IMR-90 (cell line): ENCODE data around the gene EIF2S1. TPM values are rescaled to one million over a fixed set of nuclear protein-coding genes. Genes with fewer than 3 reads are reported as not detected.

Source experiments
- ATAC-seq: fragments of 200-7000 bp; cut with Tn5 transposase; 2 replicates; pipeline ENCODE4 v1.9.1; 2020; ENCODE audit warnings: low read depth, mild to moderate bottlenecking, moderate library complexity
- BruUV-seq: library from RNA; stranded (reverse); fragments of 400-500 nt; replicated peaks from 2 replicates; lab custom pipeline; 2021; lab: Mats Ljungman, UMichigan
- CTCF ChIA-PET: fragments of 300-600 bp; formaldehyde crosslinking; extraction: SDS; loops from one replicate; lab custom pipeline; 2021; ENCODE audit warnings: antibody characterized with exemption; lab: Yijun Ruan, JAX
- POLR2A ChIA-PET: fragments of 300-600 bp; sonication (Branson Sonifier 250); formaldehyde crosslinking; loops from one replicate; lab custom pipeline; 2022; ENCODE audit warnings: antibody characterized with exemption; ENCODE audit not compliant: unreplicated experiment; lab: Charles Lee
- DNase-seq: peaks from one replicate; pipeline ENCODE4 v3.0.0; 2013
- H2AFZ ChIP-seq: replicated peaks from 2 replicates; pipeline ENCODE3; 2013; ENCODE audit warnings: low read length, mild to moderate bottlenecking; ENCODE audit not compliant: poor library complexity
- H2AK5ac ChIP-seq: 2 replicates; pipeline ENCODE4 v1.6.1; 2013; ENCODE audit warnings: low read depth, low read length, inconsistent platforms
- H2AK9ac ChIP-seq: replicated peaks from 2 replicates; pipeline ENCODE3; 2013; ENCODE audit warnings: mild to moderate bottlenecking, low read depth, low read length, moderate library complexity; ENCODE audit not compliant: poor library complexity
- H2BK120ac ChIP-seq: 2 replicates; pipeline ENCODE4 v1.6.1; 2013; ENCODE audit warnings: low read depth, low read length, inconsistent platforms
- H2BK15ac ChIP-seq: 3 replicates; pipeline ENCODE4 v1.6.1; 2013; ENCODE audit warnings: low read depth, low read length, inconsistent platforms
- H2BK20ac ChIP-seq: 2 replicates; pipeline ENCODE4 v1.6.1; 2013; ENCODE audit warnings: low read depth, mild to moderate bottlenecking, inconsistent platforms, low read length, moderate library complexity
- H2BK5ac ChIP-seq: 2 replicates; pipeline ENCODE4 v1.6.1; 2013; ENCODE audit warnings: mild to moderate bottlenecking, low read depth, low read length, inconsistent platforms; ENCODE audit not compliant: poor library complexity, severe bottlenecking
- H3K14ac ChIP-seq: replicated peaks from 2 replicates; pipeline ENCODE4 v1.6.1; 2013; ENCODE audit warnings: low read depth, low read length, inconsistent platforms
- H3K18ac ChIP-seq: 2 replicates; pipeline ENCODE4 v1.6.1; 2013; ENCODE audit warnings: low read depth, low read length, control low read depth
- H3K23ac ChIP-seq: 2 replicates; pipeline ENCODE4 v1.6.1; 2013; ENCODE audit warnings: low read depth, low read length, inconsistent platforms
- H3K27ac ChIP-seq: 2 replicates; pipeline ENCODE4 v1.5.1; 2013; ENCODE audit warnings: mild to moderate bottlenecking, control low read depth, low read length; ENCODE audit not compliant: insufficient read depth
- H3K27me3 ChIP-seq: 2 replicates; pipeline ENCODE4 v1.6.1; 2013; ENCODE audit warnings: low read length; ENCODE audit not compliant: control insufficient read depth, insufficient read depth
- H3K36me3 ChIP-seq: 2 replicates; pipeline ENCODE4 v1.6.1; 2013; ENCODE audit warnings: low read length, mixed read lengths; ENCODE audit not compliant: control insufficient read depth, insufficient read depth
- H3K4ac ChIP-seq: 2 replicates; pipeline ENCODE4 v1.6.1; 2013; ENCODE audit warnings: low read depth, low read length, inconsistent platforms
- H3K4me1 ChIP-seq: 2 replicates; pipeline ENCODE4 v1.6.1; 2013; ENCODE audit warnings: low read length, mixed read lengths; ENCODE audit not compliant: control insufficient read depth, insufficient read depth
- H3K4me2 ChIP-seq: 2 replicates; pipeline ENCODE4 v1.6.1; 2013; ENCODE audit warnings: low read depth, mild to moderate bottlenecking, control low read depth, low read length, moderate library complexity
- H3K4me3 ChIP-seq: 2 replicates; pipeline ENCODE4 v1.5.1; 2013; ENCODE audit warnings: low read depth, mild to moderate bottlenecking, control low read depth, low read length, moderate library complexity; ENCODE audit not compliant: insufficient read depth
- H3K56ac ChIP-seq: 2 replicates; pipeline ENCODE4 v1.6.1; 2013; ENCODE audit warnings: low read length, inconsistent platforms; ENCODE audit not compliant: insufficient read depth; ENCODE audit errors: extremely low read depth
- H3K79me1 ChIP-seq, 2 experiments: 2 replicates each; pipeline ENCODE4 v1.6.1; 2013; ENCODE audit warnings: low read length in 2 of 2, inconsistent platforms in 1 of 2, low read depth in 1 of 2
- H3K9ac ChIP-seq: 2 replicates; pipeline ENCODE4 v1.6.1; 2013; ENCODE audit warnings: low read depth, low read length, control low read depth
- H3K9me1 ChIP-seq: 2 replicates; pipeline ENCODE4 v1.6.1; 2013; ENCODE audit warnings: low read length, inconsistent platforms; ENCODE audit not compliant: insufficient read depth
- H3K9me3 ChIP-seq: 2 replicates; pipeline ENCODE4 v1.6.1; 2013; ENCODE audit warnings: low read length; ENCODE audit not compliant: control insufficient read depth, insufficient read depth
- H4K20me1 ChIP-seq: 2 replicates; pipeline ENCODE4 v1.6.1; 2013; ENCODE audit warnings: low read length, inconsistent platforms; ENCODE audit not compliant: insufficient read depth
- H4K5ac ChIP-seq: 2 replicates; pipeline ENCODE4 v1.6.1; 2013; ENCODE audit warnings: mild to moderate bottlenecking, low read depth, low read length, control low read depth
- H4K8ac ChIP-seq, 2 experiments: 2 replicates each; pipeline ENCODE4 v1.6.1; 2013; ENCODE audit warnings: low read depth in 2 of 2, low read length in 2 of 2, control low read depth in 1 of 2, inconsistent platforms in 1 of 2
- H4K91ac ChIP-seq: 2 replicates; pipeline ENCODE4 v1.6.1; 2013; ENCODE audit warnings: low read depth, low read length, inconsistent platforms; ENCODE audit not compliant: insufficient read depth
- BHLHE40 ChIP-seq: fragments of 150-350 bp; IDR thresholded peaks from 2 replicates; pipeline ENCODE4 v1.6.1; 2016; ENCODE audit warnings: mild to moderate bottlenecking, low read depth, low read length
- CEBPB ChIP-seq: IDR thresholded peaks from 2 replicates; pipeline ENCODE4 v1.6.1; 2012; ENCODE audit warnings: low read depth, low read length, improper control_type of control experiment
- CHD1 ChIP-seq: IDR thresholded peaks from 2 replicates; pipeline ENCODE4 v1.6.1; 2012; ENCODE audit warnings: low read depth, low read length, improper control_type of control experiment
- CTCF ChIP-seq: conservative IDR thresholded peaks from 2 replicates; pipeline ENCODE4 v1.5.1; 2012; ENCODE audit warnings: mild to moderate bottlenecking, low read depth, low read length, improper control_type of control experiment
- ELK1 ChIP-seq: fragments of 150-350 bp; IDR thresholded peaks from 2 replicates; pipeline ENCODE4 v1.6.1; 2016; ENCODE audit warnings: low read depth, mild to moderate bottlenecking, low read length, moderate library complexity, borderline replicate concordance
- FOS ChIP-seq: fragments of 150-350 bp; IDR thresholded peaks from 2 replicates; pipeline ENCODE4 v1.6.1; 2016; ENCODE audit warnings: low read depth, low read length
- MAFK ChIP-seq: IDR thresholded peaks from 2 replicates; pipeline ENCODE4 v1.6.1; 2012; ENCODE audit warnings: low read depth, low read length, improper control_type of control experiment
- MAZ ChIP-seq: IDR thresholded peaks from 2 replicates; pipeline ENCODE4 v1.6.1; 2012; ENCODE audit warnings: low read depth, mild to moderate bottlenecking, low read length, improper control_type of control experiment, moderate library complexity, borderline replicate concordance
- POLR2A ChIP-seq: IDR thresholded peaks from 2 replicates; pipeline ENCODE4 v1.6.1; 2012; ENCODE audit warnings: mild to moderate bottlenecking, low read depth, low read length
- RAD21 ChIP-seq: IDR thresholded peaks from 2 replicates; pipeline ENCODE4 v1.6.1; 2012; ENCODE audit warnings: low read length, improper control_type of control experiment
- RCOR1 ChIP-seq: IDR thresholded peaks from 2 replicates; pipeline ENCODE4 v1.6.1; 2012; ENCODE audit warnings: mild to moderate bottlenecking, low read length, improper control_type of control experiment; ENCODE audit not compliant: insufficient replicate concordance
- RFX5 ChIP-seq: IDR thresholded peaks from 2 replicates; pipeline ENCODE4 v1.8.0; 2012; ENCODE audit warnings: low read depth, mild to moderate bottlenecking, low read length, moderate library complexity
- SMC3 ChIP-seq: fragments of 150-350 bp; IDR thresholded peaks from 2 replicates; pipeline ENCODE4 v1.6.1; 2016; ENCODE audit warnings: low read depth, mild to moderate bottlenecking, antibody characterized with exemption, low read length, moderate library complexity
- USF2 ChIP-seq: fragments of 150-350 bp; IDR thresholded peaks from 2 replicates; pipeline ENCODE4 v1.6.1; 2017; ENCODE audit warnings: mild to moderate bottlenecking, antibody characterized with exemption, low read length, low read depth
- WGBS, 2 experiments: methylation state at CpG; one replicate each; pipeline versions ENCODE4 v1.1.5 to v1.1.7; 2013; ENCODE audit warnings: missing lambda C conversion rate in 2 of 2; ENCODE audit not compliant: insufficient read length in 1 of 2; ENCODE audit errors: extremely low coverage in 2 of 2; 5-methylcytosine and 5-hydroxymethylcytosine counted together
- dilution Hi-C: fragments of 300-500 bp; cut with HindIII; formaldehyde crosslinking; loops from one replicate; pipeline ENCODE4 v1.14.3; 2018; ENCODE audit warnings: low sequenced_read_pairs; ENCODE audit not compliant: unreplicated experiment
- in situ Hi-C: fragments of 300-500 bp; cut with MboI; formaldehyde crosslinking; loops from 3 replicates; pipeline ENCODE4 v1.14.3; 2019; ENCODE audit warnings: low sequenced_read_pairs, inconsistent platforms, mixed read lengths
- intact Hi-C: fragments of 100-400 bp; cut with micrococcal nuclease; formaldehyde crosslinking; loops from 2 replicates; pipeline ENCODE4 v1.10.0; 2022
- polyA plus RNA-seq, 3 experiments: library from polyadenylated mRNA; depleted of rRNA; stranded (reverse); fragments of >200 nt; gene quantifications; 2 replicates each; pipeline ENCODE4 v1.2.3, GENCODE V29; 2012; ENCODE audit warnings: low replicate concordance in 1 of 3
- total RNA-seq: library from RNA; depleted of rRNA; stranded (reverse); fragments of >200 nt; gene quantifications from 2 replicates; pipeline ENCODE4 v1.2.3, GENCODE V29; 2012

The EIF2S1 gene
- total and polyA plus RNA-seq, 2 of the 4 experiments (the other 2 are of a cell fraction), result 57.9 to 125 TPM

- no peak for TF ChIP-seq CEBPB
- TF ChIP-seq MAFK, result no peak
- TF ChIP-seq RAD21, result no peak
- no peak for TF ChIP-seq SMC3
- TF ChIP-seq FOS, result no peak
Measured at GRCh38 chr14:67391268-67391667, 31.1 kb downstream of the EIF2S1 start (continued).

GRCh38 chr14:67392123-67392522 lies 32.0 kb downstream of the EIF2S1 start:
- WGBS, 2 experiments, result no CpG with 5 or more reads among the region's 3 CpGs
- in situ Hi-C loops (no loop called here), dilution Hi-C loops (no loop called here)
- TF ChIP-seq USF2 (no peak), RCOR1 (no peak), POLR2A (no peak), SMC3 (no peak), CHD1 (no peak), CEBPB (no peak), FOS (no peak), ELK1 (no peak), CTCF (no peak), BHLHE40 (no peak), RFX5 (no peak), MAFK (no peak), MAZ (no peak), RAD21 (no peak)

More at GRCh38 chr14:67392123-67392522, 32.0 kb downstream of the EIF2S1 start:
- no peak overlapping the region for H4K8ac ChIP-seq
- H3K9me3 ChIP-seq, result no peaks in the 10 kb centered on the region
- no peak for DNase-seq
- no peak overlapping the region for H2BK20ac ChIP-seq
- POLR2A ChIA-PET, result no interaction called here
- H3K36me3 ChIP-seq, result 0 out of 2 replicates have a peak, but pooled peaks cover under 1% of the 10 kb centered on the region
- H4K91ac ChIP-seq, result no peak overlapping the region
- no peak overlapping the region for H3K4me2 ChIP-seq
- no peak overlapping the region for H3K4ac ChIP-seq
- H2BK15ac ChIP-seq, result no peak overlapping the region
- H4K20me1 ChIP-seq, result no peaks in the 10 kb centered on the region
- no peak for ATAC-seq
- no peak overlapping the region for H2AK9ac ChIP-seq
- H3K4me1 ChIP-seq, result no peaks in the 10 kb centered on the region
- no peak overlapping the region for H3K56ac ChIP-seq
- BruUV-seq, result no TSS peak
- no peak overlapping the region for H2BK5ac ChIP-seq
- H3K27ac ChIP-seq, result no peak overlapping the region
- H3K4me3 ChIP-seq, result no peak overlapping the region
- H4K5ac ChIP-seq, result no peak overlapping the region
- no peak overlapping the region for H2AK5ac ChIP-seq
- H3K18ac ChIP-seq, result no peak overlapping the region
- H2AFZ ChIP-seq, result no peak overlapping the region
- H3K79me1 ChIP-seq, result no peaks in the 10 kb centered on the region
- H3K23ac ChIP-seq, result no peak overlapping the region
- intact Hi-C loops, result no loop called here
- H3K27me3 ChIP-seq, result no peaks in the 10 kb centered on the region
- peaks cover 3% of the 10 kb centered on the region; the same call in 1 of the 2 replicates for H3K9me1 ChIP-seq
- no peak overlapping the region for H3K14ac ChIP-seq
- CTCF ChIA-PET, result no interaction called here
- H3K9ac ChIP-seq, result no peak overlapping the region
- H2BK120ac ChIP-seq, result no peak overlapping the region
